CD4-positive, alpha-beta T cell (primary cell): ENCODE measurements around the gene LRRC3C. TPM values are rescaled to one million over a fixed set of nuclear protein-coding genes. Genes with fewer than 3 reads are reported as not detected.

Source experiments
- ATAC-seq: fragments of 200-7000 bp; cut with Tn5 transposase; one replicate; pipeline ENCODE4 v1.10.0; 2022; ENCODE audit warnings: mild to moderate bottlenecking; ENCODE audit not compliant: poor library complexity
- CTCF ChIA-PET: fragments of 350-600 bp; sonication (Branson Sonifier 250); formaldehyde crosslinking; loops from one replicate; lab custom pipeline; 2021; ENCODE audit warnings: antibody characterized with exemption, inconsistent platforms; lab: Charles Lee
- POLR2A ChIA-PET: fragments of 350-600 bp; sonication (Branson Sonifier 250); formaldehyde crosslinking; loops from one replicate; lab custom pipeline; 2021; ENCODE audit warnings: antibody characterized with exemption, inconsistent platforms; lab: Charles Lee
- DNase-seq, 14 experiments: peaks; one replicate each; pipeline ENCODE4 v3.0.0-alpha.2; 2013 to 2020; ENCODE audit warnings: mixed read lengths in 2 of 14
- H3K27ac ChIP-seq, 2 donors: one replicate each; pipeline versions ENCODE4 v1.5.1 to v1.7.0; 2013; ENCODE audit warnings: low read length in 2 of 2, low read depth in 1 of 2, mild to moderate bottlenecking in 1 of 2
- H3K27me3 ChIP-seq, 2 experiments: 1 replicate in 1 of 2; 2 replicates in 1 of 2; pipeline versions ENCODE4 v1.6.1 to v1.7.0; 2013; ENCODE audit warnings: low read length in 2 of 2, control low read depth in 1 of 2, mild to moderate bottlenecking in 1 of 2, moderate library complexity in 1 of 2; ENCODE audit not compliant: insufficient read depth in 2 of 2, control insufficient read depth in 1 of 2
- H3K36me3 ChIP-seq: one replicate; pipeline ENCODE4 v1.6.1; 2013; ENCODE audit warnings: low read length, control low read depth; ENCODE audit not compliant: insufficient read depth
- H3K4me1 ChIP-seq: one replicate; pipeline ENCODE4 v1.6.1; 2013; ENCODE audit warnings: low read length, control low read depth; ENCODE audit not compliant: insufficient read depth
- H3K4me3 ChIP-seq: one replicate; pipeline ENCODE4 v1.5.1; 2013; ENCODE audit warnings: mild to moderate bottlenecking, low read length, moderate library complexity
- H3K9me3 ChIP-seq, 2 experiments: 1 replicate in 1 of 2; 2 replicates in 1 of 2; pipeline versions ENCODE4 v1.6.1 to v1.7.0; 2013; ENCODE audit warnings: low read length in 2 of 2, mild to moderate bottlenecking in 2 of 2, control low read depth in 1 of 2, moderate library complexity in 1 of 2; ENCODE audit not compliant: control insufficient read depth in 1 of 2, insufficient read depth in 1 of 2
- H3K27ac Mint-ChIP-seq: one replicate; pipeline ENCODE4 v1.8.0; 2020; ENCODE audit warnings: mixed read lengths
- H3K27me3 Mint-ChIP-seq: one replicate; pipeline ENCODE4 v1.8.0; 2021; ENCODE audit warnings: mixed read lengths
- H3K36me3 Mint-ChIP-seq: one replicate; pipeline ENCODE4 v1.8.0; 2021; ENCODE audit warnings: low read depth, mixed read lengths
- H3K4me1 Mint-ChIP-seq: one replicate; pipeline ENCODE4 v1.8.0; 2021; ENCODE audit warnings: low read depth, mixed read lengths
- H3K4me3 Mint-ChIP-seq: one replicate; pipeline ENCODE4 v1.8.0; 2020; ENCODE audit warnings: mild to moderate bottlenecking, mixed read lengths
- H3K9me3 Mint-ChIP-seq: one replicate; pipeline ENCODE4 v1.8.0; 2020; ENCODE audit warnings: mixed read lengths
- intact Hi-C, 2 experiments: fragments of 100-400 bp; cut with DNase I in 1 of 2; cut with micrococcal nuclease in 1 of 2; formaldehyde crosslinking; loops; one replicate each; pipeline versions ENCODE4 v1.15.1 to v1.9.0; 2023 to 2025; cut with DNase I, micrococcal nuclease
- total RNA-seq, 174 experiments: library from RNA in 2 of 174; stranded (reverse) in 2 of 174; gene quantifications; one replicate each; pipeline ENCODE4 v1.2.3 and lab custom pipeline; 2021 to 2026
- TF ChIP-seq, protein P1 (sequence below): fragments of 200-600 bp; IDR thresholded peaks from one replicate; pipeline ENCODE4 v1.8.0; 2022; ENCODE audit warnings: antibody characterized with exemption, mild to moderate bottlenecking

LRRC3C gene
- total RNA-seq, 2 experiments from 2014 or later = not detected

DNA sequence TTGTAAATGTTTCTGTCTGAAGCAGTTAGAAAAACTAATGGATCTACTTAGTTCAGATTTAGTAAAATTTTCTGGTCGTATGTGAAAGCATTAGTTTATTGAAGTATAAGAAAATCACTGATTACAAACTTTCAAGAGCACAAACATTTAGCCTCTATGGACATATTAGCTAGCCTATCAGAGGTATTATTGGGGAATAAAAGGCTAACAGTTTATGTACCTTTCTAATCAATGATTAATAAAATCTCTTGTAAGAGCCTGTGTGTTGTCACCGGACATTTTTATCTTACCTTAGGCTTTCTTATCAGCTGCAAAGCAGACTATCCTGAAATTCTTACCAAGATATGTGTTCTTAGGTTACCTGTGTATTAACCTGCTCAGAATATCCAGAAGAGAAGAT is 38.3 kb upstream of the LRRC3C start:
- POLR2A ChIA-PET = no interaction called here
- Mint-ChIP-seq H3K4me3 (no peak overlapping the region), H3K9me3 (no peaks in the 10 kb centered on the region), H3K27ac (no peak overlapping the region), H3K4me1 (no peaks in the 10 kb centered on the region), H3K36me3 (no peaks in the 10 kb centered on the region), H3K27me3 (peaks cover 11% of the 10 kb centered on the region)
- ATAC-seq (no peak), DNase-seq (no peak)
- intact Hi-C loops = no loop called here
- no peaks in the 10 kb centered on the region for H3K27me3 ChIP-seq
- CTCF ChIA-PET = no interaction called here
- no peak overlapping the region for H3K4me3 ChIP-seq
- H3K36me3 ChIP-seq = no peaks in the 10 kb centered on the region
- no peak overlapping the region for H3K27ac ChIP-seq
- H3K9me3 ChIP-seq = no peaks in the 10 kb centered on the region
- TF ChIP-seq, protein P1, sequence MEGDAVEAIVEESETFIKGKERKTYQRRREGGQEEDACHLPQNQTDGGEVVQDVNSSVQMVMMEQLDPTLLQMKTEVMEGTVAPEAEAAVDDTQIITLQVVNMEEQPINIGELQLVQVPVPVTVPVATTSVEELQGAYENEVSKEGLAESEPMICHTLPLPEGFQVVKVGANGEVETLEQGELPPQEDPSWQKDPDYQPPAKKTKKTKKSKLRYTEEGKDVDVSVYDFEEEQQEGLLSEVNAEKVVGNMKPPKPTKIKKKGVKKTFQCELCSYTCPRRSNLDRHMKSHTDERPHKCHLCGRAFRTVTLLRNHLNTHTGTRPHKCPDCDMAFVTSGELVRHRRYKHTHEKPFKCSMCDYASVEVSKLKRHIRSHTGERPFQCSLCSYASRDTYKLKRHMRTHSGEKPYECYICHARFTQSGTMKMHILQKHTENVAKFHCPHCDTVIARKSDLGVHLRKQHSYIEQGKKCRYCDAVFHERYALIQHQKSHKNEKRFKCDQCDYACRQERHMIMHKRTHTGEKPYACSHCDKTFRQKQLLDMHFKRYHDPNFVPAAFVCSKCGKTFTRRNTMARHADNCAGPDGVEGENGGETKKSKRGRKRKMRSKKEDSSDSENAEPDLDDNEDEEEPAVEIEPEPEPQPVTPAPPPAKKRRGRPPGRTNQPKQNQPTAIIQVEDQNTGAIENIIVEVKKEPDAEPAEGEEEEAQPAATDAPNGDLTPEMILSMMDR = no peak
- H3K4me1 ChIP-seq = no peaks in the 10 kb centered on the region

DNA sequence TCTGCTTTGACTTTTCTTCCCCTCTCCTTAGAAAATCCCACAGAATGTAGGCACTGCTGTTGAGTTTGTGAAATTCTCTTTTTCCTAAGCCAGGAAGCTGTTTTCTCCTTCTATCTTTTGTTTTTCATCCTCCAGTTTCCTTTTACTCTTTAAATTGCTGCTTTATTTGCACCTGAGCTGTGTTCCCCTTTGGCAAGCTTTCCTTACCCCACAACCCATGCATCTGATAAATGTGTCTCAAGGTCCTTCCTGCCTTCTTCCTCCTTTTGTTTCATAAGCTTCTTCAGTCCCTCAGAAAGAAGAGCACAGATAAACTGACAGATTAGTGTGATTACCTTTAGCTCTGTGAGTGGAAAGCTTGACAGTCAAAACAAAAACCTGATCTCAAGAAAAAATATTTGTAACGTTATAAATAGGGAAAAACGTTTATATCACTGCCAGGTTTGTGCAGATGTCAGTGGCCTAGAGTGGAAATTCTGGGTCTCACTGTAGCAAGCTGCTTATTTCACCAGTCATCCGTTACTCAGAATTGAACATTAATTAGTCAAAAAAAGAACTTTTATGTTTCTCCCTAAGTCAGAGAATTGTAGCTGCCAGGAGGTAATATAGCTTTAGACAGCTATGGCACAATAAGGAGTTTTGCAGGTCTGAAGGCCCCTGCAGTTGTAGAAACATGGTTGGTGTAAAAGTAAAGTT is 32.7 kb upstream of the LRRC3C start:
- intact Hi-C loops = no loop called here
- H3K4me3 ChIP-seq = no peak overlapping the region
- ATAC-seq (no peak), DNase-seq (no peak)
- no peaks in the 10 kb centered on the region for H3K27me3 Mint-ChIP-seq
- H3K4me1 ChIP-seq = no peaks in the 10 kb centered on the region
- no peak overlapping the region for H3K27ac Mint-ChIP-seq
- H3K27ac ChIP-seq = no peak overlapping the region
- no peaks in the 10 kb centered on the region for H3K27me3 ChIP-seq
- peaks cover 4% of the 10 kb centered on the region for H3K4me1 Mint-ChIP-seq
- ChIA-PET POLR2A (interaction anchor here (0.6 to 1.5 kb wide), 4 partner anchors 13 to 140 kb away, joined by 3 to 6 read pairs (median 4); no protein-coding TSS in a partner anchor), CTCF (no interaction called here)
- H3K36me3 ChIP-seq = no peaks in the 10 kb centered on the region
- H3K4me3 Mint-ChIP-seq = no peak overlapping the region
- H3K9me3 Mint-ChIP-seq = no peaks in the 10 kb centered on the region
- TF ChIP-seq, protein P1 = no peak
- no peaks in the 10 kb centered on the region for H3K9me3 ChIP-seq
- no peaks in the 10 kb centered on the region for H3K36me3 Mint-ChIP-seq

DNA sequence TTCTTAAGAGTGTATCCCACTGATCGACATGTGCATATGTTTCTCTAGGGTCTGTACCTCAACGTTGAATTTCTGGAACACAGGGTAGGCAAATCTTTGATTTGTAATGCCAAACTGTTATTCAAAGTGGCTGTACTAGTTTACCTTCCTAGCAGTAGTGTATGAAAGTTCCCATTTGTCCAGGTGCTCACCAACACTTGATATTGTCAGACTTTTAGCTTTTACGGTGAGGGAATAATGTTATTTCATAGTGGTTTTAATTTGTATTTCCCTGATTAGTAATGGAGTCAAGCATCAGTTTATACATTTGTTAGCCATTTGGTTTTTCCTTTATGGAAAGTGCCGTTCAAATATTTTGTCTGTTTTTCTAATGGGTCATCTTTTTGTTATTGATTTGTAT is 29.4 kb upstream of the LRRC3C start:
- no peaks in the 10 kb centered on the region for H3K9me3 ChIP-seq
- H3K27me3 ChIP-seq = no peaks in the 10 kb centered on the region
- peaks cover 3% of the 10 kb centered on the region for H3K4me1 ChIP-seq
- Mint-ChIP-seq H3K4me3 (no peak overlapping the region), H3K4me1 (peaks cover 5% of the 10 kb centered on the region), H3K36me3 (peaks cover 9% of the 10 kb centered on the region), H3K27ac (no peak overlapping the region), H3K27me3 (no peaks in the 10 kb centered on the region), H3K9me3 (no peaks in the 10 kb centered on the region)
- ChIA-PET CTCF (no interaction called here), POLR2A (interaction anchor here (0.6 kb wide), 1 partner anchor 381 kb away, joined by 5 read pairs; no protein-coding TSS in a partner anchor)
- H3K4me3 ChIP-seq = no peak overlapping the region
- DNase-seq (no peak), ATAC-seq (no peak)
- TF ChIP-seq, protein P1 = no peak
- H3K36me3 ChIP-seq = no peaks in the 10 kb centered on the region
- no peak overlapping the region for H3K27ac ChIP-seq
- intact Hi-C loops = no loop called here
